Right hindlimb (tissue), 1 donor: ENCODE results near the gene BBIP1.
A peak's percentile ranks its signal among the peaks of the same experiment; 100 is the strongest.

ENCODE experiments used
- DNase-seq: peaks from one replicate; pipeline ENCODE4 v3.0.0-alpha.2; 2018

Gene BBIP1

DNA sequence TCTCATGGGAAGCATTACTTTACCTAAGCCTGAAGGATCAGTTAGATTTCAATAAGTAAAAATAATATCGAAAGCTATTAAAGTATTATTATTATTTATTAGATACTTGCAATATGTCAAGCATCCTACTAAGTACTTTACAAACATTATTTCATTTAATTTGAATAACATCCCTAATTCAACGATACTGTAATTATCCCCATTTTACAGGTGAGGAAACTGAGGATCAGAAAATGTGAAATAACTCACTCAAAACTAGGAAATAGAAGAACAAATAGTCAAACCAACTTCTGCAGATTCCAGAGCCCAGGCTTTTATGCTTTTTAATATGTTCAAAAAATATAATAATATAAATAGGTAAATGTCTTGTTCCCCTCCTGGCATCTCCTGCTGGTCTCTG lies 57.5 kb downstream of the BBIP1 start:
- no peak for DNase-seq

DNA sequence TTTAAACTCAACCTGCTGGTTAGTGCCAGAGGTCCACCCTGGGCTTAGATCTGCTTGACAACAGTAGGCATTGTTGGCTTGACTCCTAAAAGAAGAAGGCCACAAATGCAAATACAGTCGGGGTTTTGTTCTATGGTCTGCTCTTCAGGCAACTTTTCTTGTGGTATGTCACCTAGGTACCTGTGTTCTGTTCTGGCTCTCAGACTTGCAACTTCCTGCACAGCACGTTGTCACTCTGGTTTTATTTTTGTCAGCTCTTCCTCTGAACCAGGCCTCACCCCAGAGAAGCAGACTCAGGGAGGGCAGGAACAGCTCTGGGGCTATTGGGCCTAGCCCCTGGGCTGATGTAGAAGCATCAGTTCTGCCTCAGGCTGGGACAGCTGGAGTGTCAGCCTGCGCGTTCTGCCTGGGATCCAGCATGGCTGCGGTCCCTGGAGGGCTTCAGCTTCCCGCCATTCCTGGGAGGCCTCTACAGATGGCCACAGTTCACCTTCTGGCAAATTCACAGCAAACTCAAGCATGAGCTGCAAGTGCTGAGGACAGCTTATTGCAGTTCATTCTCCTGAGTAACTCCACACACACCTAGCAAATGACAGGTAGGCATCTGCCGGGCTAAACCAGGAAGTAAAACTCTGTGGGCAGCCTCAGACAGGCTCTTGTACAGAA lies 58.3 kb downstream of the BBIP1 start:
- peak; percentile 24 for DNase-seq

DNA sequence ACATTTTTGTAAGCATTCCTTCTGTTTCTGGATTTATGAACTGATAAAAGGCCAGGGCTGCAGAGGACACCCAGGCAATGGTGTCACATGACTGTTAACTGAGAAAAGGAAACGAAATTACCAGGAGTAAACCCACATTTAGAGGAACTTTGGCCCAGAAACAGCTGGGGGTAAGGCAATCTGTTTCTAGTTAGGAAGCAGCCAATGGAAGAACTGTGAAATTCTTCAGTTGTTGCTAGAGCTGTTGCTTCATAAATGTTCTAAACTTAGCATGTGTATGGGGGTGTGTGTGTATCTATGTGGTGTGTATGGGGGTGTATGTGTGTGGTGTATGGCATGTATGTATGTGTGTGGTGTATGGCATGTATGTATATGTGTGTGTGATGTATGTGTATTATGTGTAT lies 59.0 kb downstream of the BBIP1 start:
- DNase-seq, result peak; percentile 25

DNA sequence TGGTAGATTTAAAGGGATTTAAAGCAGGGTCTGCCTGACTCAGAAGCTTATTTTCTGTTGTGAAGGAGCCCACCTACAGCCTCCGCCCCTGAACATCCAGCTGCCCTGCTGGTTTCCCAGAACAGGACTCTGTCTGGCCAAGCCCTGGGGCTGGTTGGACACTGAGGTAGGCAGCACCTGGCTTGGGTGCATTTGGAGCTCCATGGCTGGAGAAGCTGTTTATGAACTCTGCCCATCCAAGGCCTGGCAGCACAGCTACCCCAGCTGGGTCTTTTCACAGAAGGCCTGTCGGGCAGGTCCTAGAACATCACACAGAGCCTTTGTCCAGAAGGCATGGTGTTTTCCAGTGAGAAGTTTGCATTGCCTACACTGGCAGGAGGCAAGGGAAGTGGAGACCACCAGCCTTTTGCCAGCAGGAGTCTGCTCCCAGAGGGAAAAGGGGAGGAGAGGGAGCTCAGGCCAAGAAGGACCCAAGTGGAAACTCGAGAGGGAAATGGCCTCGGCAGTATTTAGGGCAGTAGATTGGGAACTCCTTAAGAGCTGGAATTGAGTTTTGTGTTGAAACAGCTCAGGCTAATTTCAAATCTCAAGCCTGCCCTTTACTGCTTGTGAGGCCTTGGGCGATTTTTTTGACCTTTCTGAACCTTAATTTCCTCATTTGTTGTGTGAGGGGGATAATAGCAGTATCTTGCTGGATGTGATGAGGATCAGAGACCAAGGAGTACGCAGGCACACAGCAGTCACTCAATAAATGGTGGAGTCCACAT lies 59.6 kb downstream of the BBIP1 start:
- peak; percentile 13 for DNase-seq

DNA sequence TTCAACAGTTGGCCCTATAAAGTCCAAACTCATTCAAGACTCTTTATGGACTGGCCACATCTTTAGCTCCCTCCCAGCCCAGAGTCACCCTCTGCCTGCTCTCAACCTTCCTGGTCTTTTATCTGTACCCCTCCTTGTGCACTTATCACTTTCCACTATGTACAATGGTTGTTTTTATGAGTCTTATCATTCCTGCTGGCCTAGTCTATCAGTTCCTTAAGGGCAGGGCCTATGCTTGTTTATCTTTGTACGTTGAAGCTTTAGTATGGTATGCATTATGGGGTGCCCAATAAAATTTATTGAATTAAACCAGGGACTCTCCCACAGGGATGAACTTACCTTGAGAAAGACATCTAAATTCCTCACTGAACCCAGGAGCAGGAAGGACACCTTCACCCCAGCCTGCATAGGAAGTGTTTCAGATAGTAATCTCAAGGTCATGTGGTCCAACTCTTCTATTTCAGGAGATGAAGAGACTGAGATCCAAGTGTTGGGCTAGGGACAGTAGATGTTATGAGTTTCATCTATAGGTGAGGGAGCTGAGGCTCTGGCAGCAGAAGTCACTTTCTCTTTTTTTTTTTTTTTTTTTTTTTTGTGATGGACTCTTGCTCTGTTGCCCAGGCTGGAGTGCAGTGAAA lies 60.6 kb downstream of the BBIP1 start:
- DNase-seq, result peak; percentile 4

DNA sequence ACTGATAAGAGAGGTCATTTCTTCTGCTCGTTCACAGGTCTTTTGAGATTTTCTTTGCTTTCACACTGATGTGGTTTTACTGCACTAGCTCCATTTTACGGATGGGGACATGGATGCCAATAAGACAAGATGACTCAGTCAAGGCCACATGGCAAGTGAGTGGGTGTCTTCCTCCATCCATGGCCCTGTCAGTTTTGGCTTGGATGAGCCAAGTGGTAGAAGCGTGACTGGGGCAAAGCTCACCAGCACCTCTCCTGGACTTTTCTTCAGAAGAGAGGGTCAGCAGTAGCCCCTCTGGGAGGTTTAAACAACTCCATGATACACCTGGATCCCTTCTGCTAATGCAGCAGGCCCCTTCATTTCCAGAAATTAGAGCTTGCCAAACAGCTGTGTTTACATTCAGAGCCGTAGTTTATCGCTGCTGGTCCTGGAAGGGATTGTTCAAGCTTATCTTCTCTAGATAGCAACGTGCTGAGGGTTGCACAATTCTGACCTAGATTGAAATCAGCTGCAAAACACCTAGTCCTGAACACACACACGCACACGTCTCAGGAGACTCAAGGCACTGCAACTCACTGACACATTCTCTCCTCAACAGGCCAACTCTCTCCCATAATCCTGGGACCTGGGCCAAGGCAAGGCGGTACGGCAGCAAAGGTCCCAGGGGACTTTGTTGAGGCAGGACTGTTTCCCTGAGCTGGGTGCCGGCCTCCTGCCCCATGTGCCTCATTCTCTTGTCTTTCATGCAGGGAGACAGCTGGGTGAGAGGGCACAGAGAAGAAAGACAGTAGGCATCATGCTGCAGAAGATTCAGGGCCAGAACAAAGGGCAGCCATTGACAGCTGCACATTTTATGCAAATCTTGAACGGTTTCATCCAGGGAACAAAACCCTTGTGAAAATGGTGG lies 61.5 kb downstream of the BBIP1 start:
- peak; percentile 25 for DNase-seq

DNA sequence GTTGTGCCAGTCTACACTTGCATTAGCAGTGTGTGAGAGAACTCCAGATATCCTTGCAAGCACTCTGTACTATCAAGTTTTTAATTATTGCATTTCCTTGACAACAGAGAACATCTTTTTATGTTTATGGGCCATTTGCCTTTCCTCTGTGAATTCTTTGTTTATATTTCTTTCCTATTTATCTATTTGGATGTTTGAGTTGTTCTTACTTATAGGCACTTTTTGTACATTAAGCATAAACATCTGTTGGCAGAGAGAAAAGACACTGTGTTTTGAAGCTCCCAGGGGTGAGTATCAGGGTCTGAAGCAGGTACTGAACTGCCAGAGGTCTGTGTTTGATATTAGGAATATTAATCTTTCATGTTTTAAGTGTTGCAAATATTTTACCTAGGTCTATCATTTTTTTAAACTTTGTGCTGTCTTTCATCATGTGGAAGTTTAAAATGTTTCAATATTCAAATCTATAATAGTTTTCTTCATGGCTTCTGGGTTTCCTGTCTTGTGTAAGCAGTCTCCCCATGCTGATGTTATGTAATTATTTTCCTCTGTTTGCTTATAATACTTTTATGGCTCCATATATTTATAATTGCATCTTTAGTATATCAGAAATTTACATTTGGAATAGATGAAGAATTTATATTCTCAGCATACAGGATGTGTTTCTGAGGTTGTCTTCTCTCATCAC lies 64.9 kb downstream of the BBIP1 start:
- peak; percentile 6 for DNase-seq

DNA sequence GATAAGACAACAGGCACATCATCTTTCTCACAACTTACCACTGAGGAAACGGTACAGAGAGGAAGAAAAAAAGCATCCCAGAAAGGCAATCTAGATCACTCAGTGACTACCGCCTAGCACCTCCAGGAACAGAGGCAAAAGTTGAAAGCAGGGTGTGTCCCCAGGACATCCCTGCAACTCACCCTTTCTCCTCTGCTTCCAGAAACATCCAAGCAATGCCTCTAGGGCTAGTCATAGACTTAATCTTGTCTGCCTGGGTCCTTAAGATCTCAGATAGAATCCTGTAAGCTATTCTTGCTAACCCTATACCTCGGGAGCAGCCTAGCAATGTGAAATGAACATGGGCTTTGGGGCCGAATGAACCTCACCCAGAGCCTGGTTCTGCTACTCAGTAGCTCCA lies 66.0 kb downstream of the BBIP1 start:
- peak; percentile 0 for DNase-seq

DNA sequence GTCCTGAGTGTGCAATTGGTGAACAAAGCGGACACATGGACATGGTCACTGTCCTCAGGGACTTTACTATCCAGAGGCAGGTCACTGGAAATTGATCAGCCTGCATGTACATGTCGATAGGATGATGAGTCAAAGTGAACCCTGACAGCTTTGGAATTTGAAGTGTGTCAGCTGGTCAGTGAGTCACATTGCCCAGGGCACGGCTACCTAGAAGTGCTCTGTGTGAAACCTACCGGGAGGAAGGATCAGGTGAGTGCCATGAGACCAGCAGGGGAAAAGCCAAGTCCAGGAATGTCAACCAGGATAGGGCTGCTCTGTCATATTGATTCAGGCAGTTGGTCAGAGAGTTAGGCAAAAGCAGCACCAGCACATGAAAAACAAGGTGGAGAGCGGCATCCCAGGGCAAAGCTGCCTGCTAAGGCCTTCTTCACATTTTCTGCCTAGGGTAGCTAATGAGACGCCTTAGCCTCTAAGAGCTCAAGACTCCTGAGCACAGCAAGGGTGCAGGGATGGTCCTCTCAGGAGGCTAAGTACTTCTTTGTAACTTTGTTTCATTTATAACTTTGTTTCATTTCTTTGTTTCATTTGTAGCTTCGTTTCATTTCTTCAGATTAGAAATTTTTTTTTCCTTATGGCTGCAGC lies 66.6 kb downstream of the BBIP1 start:
- peak; percentile 14 for DNase-seq

DNA sequence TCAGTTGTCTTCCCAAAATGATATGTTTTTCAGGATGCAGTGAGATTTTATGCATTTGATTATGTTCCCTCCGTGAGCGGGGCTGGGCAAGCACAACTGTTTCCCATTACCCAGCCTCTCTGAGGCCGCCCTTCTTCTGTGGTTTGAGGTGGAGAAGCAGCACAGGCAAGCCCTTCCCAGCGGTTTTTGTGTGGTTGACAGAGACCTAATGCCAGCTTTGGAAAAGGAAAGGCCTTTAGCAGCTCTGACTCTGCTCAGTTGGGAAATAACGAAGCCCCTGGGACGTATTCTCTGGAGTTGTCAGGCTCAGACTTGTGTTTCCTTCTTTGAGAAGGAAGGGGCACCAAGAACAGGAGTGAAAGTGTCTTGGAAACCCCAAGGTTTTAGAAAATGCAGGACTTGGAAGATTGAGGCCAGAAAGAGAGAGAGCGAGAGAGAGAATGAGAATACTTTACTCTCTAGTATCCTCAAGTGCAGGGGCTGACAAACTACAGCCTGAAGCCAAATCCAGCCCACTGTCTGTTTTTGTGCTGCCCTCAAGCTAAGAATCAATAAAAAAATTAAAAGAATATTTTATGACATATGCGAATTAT lies 67.9 kb downstream of the BBIP1 start:
- peak; percentile 66 for DNase-seq

DNA sequence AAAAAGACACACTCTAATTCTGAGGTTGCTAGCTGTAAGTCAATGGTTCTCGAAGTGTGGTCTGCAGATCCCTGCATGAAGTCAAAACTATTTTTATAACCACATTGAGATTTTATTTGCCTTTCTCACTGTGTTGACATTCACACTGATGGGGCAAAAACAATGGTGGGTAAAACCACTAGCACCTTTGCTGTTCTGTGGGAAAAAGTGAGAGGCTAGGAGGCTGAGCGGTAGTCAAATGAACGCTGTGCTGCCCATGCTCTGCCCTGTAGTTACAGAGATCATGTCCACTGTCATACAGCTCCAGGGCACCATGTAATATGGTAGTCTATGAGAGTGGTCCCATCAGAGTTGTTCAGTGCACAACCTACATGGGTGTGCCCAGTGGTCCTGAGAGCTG lies 68.9 kb downstream of the BBIP1 start:
- DNase-seq, result no peak
